ENCODE measurements around the gene CCDC17.

Gene CCDC17

GRCh38 chr1:45635211-45635610, 11.4 kb upstream of the CCDC17 start:
- Histone ChIP-seq H3K36me3 (peaks cover 100% of the 10 kb centered on the region in 11 experiments), H3K9ac (no peak overlapping the region), H3K27me3 (no peaks in the 10 kb centered on the region), H3K27ac (no peak overlapping the region), H3K4me2 (no peak overlapping the region), H3K4me1 (no peaks in the 10 kb centered on the region), H3K4me3 (no peak overlapping the region), H3K9me3 (replicated peaks in 1 of 11) (no peaks in the 10 kb centered on the region), H4K20me1 (peaks cover 0 to 86% (median 0%) of the 10 kb centered on the region in 11 experiments; a peak in 6 of 22 replicates)
- TF ChIP-seq Cebpa-rat (IDR thresholded peaks at IDR 0.05): no peak

- H3K9ac ChIP-seq: no peak overlapping the region
- no peaks in the 10 kb centered on the region for H3K27me3 ChIP-seq
- H3K4me2 ChIP-seq: no peak overlapping the region
- H3K36me3 ChIP-seq: peaks cover 97 to 100% (median 100%) of the 10 kb centered on the region in 11 experiments
- H3K9me3 ChIP-seq (replicated peaks in 1 of 11): no peaks in the 10 kb centered on the region
- TF ChIP-seq Cebpa-rat (IDR thresholded peaks at IDR 0.05): no peak
- H3K4me1 ChIP-seq: no peaks in the 10 kb centered on the region
- H3K4me3 ChIP-seq: no peak overlapping the region
- peaks cover 0 to 56% (median 0%) of the 10 kb centered on the region in 11 experiments; a peak in 6 of 22 replicates for H4K20me1 ChIP-seq
- H3K27ac ChIP-seq: no peak overlapping the region
Measured at GRCh38 chr1:45630429-45630828, 6.6 kb upstream of the CCDC17 start.

- Histone ChIP-seq H4K20me1 (peaks cover 0 to 46% (median under 1%) of the 10 kb centered on the region in 11 experiments; a peak in 7 of 22 replicates), H3K9me3 (replicated peaks in 1 of 11) (no peaks in the 10 kb centered on the region), H3K27ac (no peak overlapping the region), H3K4me2 (no peak overlapping the region), H3K4me1 (no peaks in the 10 kb centered on the region), H3K36me3 (peaks cover 90 to 100% (median 97%) of the 10 kb centered on the region in 11 experiments), H3K9ac (no peak overlapping the region), H3K4me3 (no peak overlapping the region), H3K27me3 (no peaks in the 10 kb centered on the region)
- no peak for TF ChIP-seq Cebpa-rat (IDR thresholded peaks at IDR 0.05)
Measured at GRCh38 chr1:45629035-45629434, 5.2 kb upstream of the CCDC17 start.

GRCh38 chr1:45622524-45623394, 1.1 kb downstream of the CCDC17 start:
- H3K4me2 ChIP-seq: peak overlapping the region in 3 of 11 experiments; percentile 55 to 62 (median 59); a peak in 4 of 22 replicates
- H3K27ac ChIP-seq: 0 out of 22 replicates have a peak overlapping the region, but pooled peaks of 1 of the 11 experiments have one; percentile 26
- TF ChIP-seq Cebpa-rat (IDR thresholded peaks at IDR 0.05): no peak
- H3K9ac ChIP-seq: no peak overlapping the region
- no peak overlapping the region for H3K4me3 ChIP-seq
- peaks cover 0 to 69% (median 43%) of the 10 kb centered on the region in 11 experiments; a peak in 18 of 22 replicates for H4K20me1 ChIP-seq
- H3K27me3 ChIP-seq: no peaks in the 10 kb centered on the region
- H3K4me1 ChIP-seq: peaks cover 0 to 28% (median 5%) of the 10 kb centered on the region in 10 experiments; a peak in 9 of 20 replicates
- no peaks in the 10 kb centered on the region for H3K9me3 ChIP-seq (replicated peaks in 1 of 11)
- peaks cover 55 to 91% (median 83%) of the 10 kb centered on the region in 11 experiments for H3K36me3 ChIP-seq

- Histone ChIP-seq H3K9ac (peak overlapping the region in 4 of 11 experiments; percentile 6 to 42 (median 21); a peak in 3 of 22 replicates), H3K9me3 (replicated peaks in 1 of 11) (no peaks in the 10 kb centered on the region), H3K27ac (peak overlapping the region in 6 of 11 experiments; percentile 4 to 53 (median 34); a peak in 7 of 22 replicates), H3K4me2 (peak overlapping the region in 4 of 11 experiments; percentile 4 to 62 (median 57); a peak in 6 of 22 replicates), H3K36me3 (peaks cover 55 to 91% (median 83%) of the 10 kb centered on the region in 11 experiments), H3K4me1 (peaks cover 0 to 28% (median 5%) of the 10 kb centered on the region in 10 experiments; a peak in 9 of 20 replicates), H3K27me3 (no peaks in the 10 kb centered on the region), H3K4me3 (no peak overlapping the region), H4K20me1 (peaks cover 0 to 77% (median 50%) of the 10 kb centered on the region in 11 experiments; a peak in 18 of 22 replicates)
- no peak for TF ChIP-seq Cebpa-rat (IDR thresholded peaks at IDR 0.05)
Measured at GRCh38 chr1:45621895-45622523, 1.8 kb downstream of the CCDC17 start.

- Histone ChIP-seq H3K4me3 (no peak overlapping the region), H3K27me3 (no peaks in the 10 kb centered on the region), H3K36me3 (peaks cover 55 to 91% (median 83%) of the 10 kb centered on the region in 11 experiments), H3K9ac (peak overlapping the region in 4 of 11 experiments; percentile 6 to 42 (median 22); a peak in 3 of 22 replicates), H3K4me1 (peaks cover 0 to 28% (median 5%) of the 10 kb centered on the region in 10 experiments; a peak in 9 of 20 replicates), H3K4me2 (peak overlapping the region in 4 of 11 experiments; percentile 4 to 62 (median 57); a peak in 6 of 22 replicates), H3K9me3 (replicated peaks in 1 of 11) (no peaks in the 10 kb centered on the region), H3K27ac (peak overlapping the region in 6 of 11 experiments; percentile 4 to 53 (median 34); a peak in 8 of 22 replicates), H4K20me1 (peaks cover 0 to 82% (median 54%) of the 10 kb centered on the region in 11 experiments; a peak in 18 of 22 replicates)
- TF ChIP-seq Cebpa-rat (IDR thresholded peaks at IDR 0.05): no peak
Measured at GRCh38 chr1:45621501-45621836, 2.4 kb downstream of the CCDC17 start.

- Histone ChIP-seq H3K9ac (peak overlapping the region in 2 of 11 experiments; percentile 15 to 42; a peak in 1 of 22 replicates), H3K36me3 (peaks cover 55 to 91% (median 83%) of the 10 kb centered on the region in 11 experiments), H3K9me3 (replicated peaks in 1 of 11) (no peaks in the 10 kb centered on the region), H3K4me1 (peaks cover 0 to 28% (median 5%) of the 10 kb centered on the region in 10 experiments; a peak in 9 of 20 replicates), H3K4me2 (peak overlapping the region in 3 of 11 experiments; percentile 55 to 62 (median 59); a peak in 4 of 22 replicates), H4K20me1 (peaks cover 0 to 82% (median 60%) of the 10 kb centered on the region in 11 experiments; a peak in 19 of 22 replicates), H3K4me3 (no peak overlapping the region), H3K27me3 (no peaks in the 10 kb centered on the region), H3K27ac (peak overlapping the region in 6 of 11 experiments; percentile 4 to 53 (median 34); a peak in 7 of 22 replicates)
- no peak for TF ChIP-seq Cebpa-rat (IDR thresholded peaks at IDR 0.05)
Measured at GRCh38 chr1:45620588-45621500, 3.0 kb downstream of the CCDC17 start.

All from BLaER1 treated with 17β-estradiol and CSF1 and Interleukin-3, amounts not matched to agents 10 nM and 100 nM (cell line).